SK-N-MC (cell line): Measurements from ENCODE around the gene USH2A.

Experiments used
- EZH2 ChIP-seq: fragments of 200-600 bp; sonication (generic); IDR thresholded peaks from one replicate; pipeline ENCODE4 v1.6.1; 2017; ENCODE audit warnings: antibody characterized with exemption
- POLR2AphosphoS5 ChIP-seq: IDR thresholded peaks from 2 replicates; pipeline ENCODE4 v1.6.1; 2012; ENCODE audit warnings: mild to moderate bottlenecking, low read depth, low read length, borderline replicate concordance

DNA sequence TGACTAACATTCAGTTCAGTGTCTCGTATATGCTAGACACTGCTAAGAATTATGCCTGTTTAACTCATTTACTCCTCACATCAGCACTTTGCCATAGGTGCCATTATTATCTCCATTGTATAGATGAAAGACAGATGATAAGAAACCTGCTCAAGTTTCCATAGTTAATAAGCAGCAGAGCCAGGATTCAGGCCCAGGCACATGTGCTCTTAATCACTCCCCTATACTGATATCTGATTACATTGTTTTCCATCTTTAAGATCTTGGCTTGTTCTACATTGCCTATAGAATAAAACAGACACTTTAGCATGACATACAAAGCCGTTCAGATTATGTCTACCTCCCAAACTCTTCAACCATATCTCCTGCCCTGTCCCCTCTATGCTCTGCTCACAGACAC, 30.5 kb upstream of the USH2A start:
- no peak for TF ChIP-seq POLR2AphosphoS5
- TF ChIP-seq EZH2 = no peak
